ENCODE results near the gene ACSL3. TPM values are rescaled to one million over a fixed set of nuclear protein-coding genes. Genes with fewer than 3 reads are reported as not detected.

ACSL3 gene
- polyA plus RNA-seq (2013, experiment 1 of 2), result 64.8 TPM
- polyA plus RNA-seq (2013, experiment 2 of 2), result 66.0 TPM

GRCh38 chr2:222860740-222861410, at the start of gene ACSL3:
Gene ACSL3 (plus strand): TSS chr2:222861036. CDS start chr2:222908773, 47,737 bp downstream.
- Histone ChIP-seq H2BK12ac (ENCODE audit: low read length) (peak within 1 kb of the TSS; percentile 98), H2BK15ac (ENCODE audit: low read length) (peak within 1 kb of the TSS; percentile 87), H3K4ac (ENCODE audit: low read length) (peak within 1 kb of the TSS; percentile 60), H3K4me3 (ENCODE audit: low read length in 2 of 2) (peak within 1 kb of the TSS; percentile 86 to 100), H3K4me1 (ENCODE audit: control insufficient read depth in 2 of 2, insufficient read depth in 1 of 2, low read depth in 1 of 2, low read length in 2 of 2) (peaks cover 12 to 15% of the 10 kb centered on the region in 2 donors), H3K9me3 (replicated peaks in 1 of 2; ENCODE audit: control insufficient read depth in 2 of 2, insufficient read depth in 1 of 2, low read depth in 1 of 2, low read length in 2 of 2) (no peaks in the 10 kb centered on the region), H3K27ac (replicated peaks; ENCODE audit: low read length) (peak within 1 kb of the TSS; percentile 93), H3K36me3 (replicated peaks in 1 of 2; ENCODE audit: control insufficient read depth in 2 of 2, insufficient read depth in 2 of 2, low read length in 2 of 2) (no peaks in the 10 kb centered on the region), H3K27me3 (ENCODE audit: control insufficient read depth in 3 of 3, insufficient read depth in 3 of 3, low read depth in 1 of 3, low read length in 3 of 3) (no peaks in the 10 kb centered on the region), H3K9ac (ENCODE audit: low read depth, low read length, poor library complexity) (peak within 1 kb of the TSS; percentile 99), H4K8ac (ENCODE audit: low read depth, low read length) (no peak within 1 kb of the TSS), H3K79me1 (ENCODE audit: low read depth, low read length) (peaks cover 5% of the 10 kb centered on the region), H2BK120ac (ENCODE audit: low read depth, low read length) (peak within 1 kb of the TSS; percentile 89), H3K18ac (ENCODE audit: low read length) (peak within 1 kb of the TSS; percentile 99), H2AK5ac (ENCODE audit: low read depth, low read length) (peak within 1 kb of the TSS; percentile 90), H2BK5ac (ENCODE audit: low read length) (peak within 1 kb of the TSS; percentile 99), H4K91ac (ENCODE audit: low read depth, low read length, poor library complexity) (no peak within 1 kb of the TSS), H2AFZ (ENCODE audit: low read length) (peak within 1 kb of the TSS; percentile 79), H3K23ac (ENCODE audit: low read depth, low read length, poor library complexity) (peak within 1 kb of the TSS; percentile 99), H3K4me2 (ENCODE audit: insufficient read depth, low read length, poor library complexity, severe bottlenecking) (peak within 1 kb of the TSS; percentile 64), H3K14ac (ENCODE audit: low read length) (peak within 1 kb of the TSS; percentile 78)
- no CpG with 5 or more reads among the region's 99 CpGs for WGBS, 2 donors (ENCODE audit: extremely low coverage in 2 of 2, insufficient read length in 2 of 2, insufficient replicate concordance in 1 of 2)
- peak; percentile 96 for DNase-seq (ENCODE audit: low spot score)

GRCh38 chr2:222811828-222812227, 49.0 kb upstream of the ACSL3 start:
- Histone ChIP-seq H3K4ac (ENCODE audit: low read length) (no peak overlapping the region), H3K18ac (ENCODE audit: low read length) (no peak overlapping the region), H3K4me3 (ENCODE audit: low read length in 2 of 2) (no peak overlapping the region), H2BK120ac (ENCODE audit: low read depth, low read length) (no peak overlapping the region), H3K9me3 (replicated peaks in 1 of 2; ENCODE audit: control insufficient read depth in 2 of 2, insufficient read depth in 1 of 2, low read depth in 1 of 2, low read length in 2 of 2) (no peaks in the 10 kb centered on the region), H3K4me2 (ENCODE audit: insufficient read depth, low read length, poor library complexity, severe bottlenecking) (no peak overlapping the region), H3K27me3 (ENCODE audit: control insufficient read depth in 3 of 3, insufficient read depth in 3 of 3, low read depth in 1 of 3, low read length in 3 of 3) (no peaks in the 10 kb centered on the region), H3K4me1 (ENCODE audit: control insufficient read depth in 2 of 2, insufficient read depth in 1 of 2, low read depth in 1 of 2, low read length in 2 of 2) (no peaks in the 10 kb centered on the region), H2AK5ac (ENCODE audit: low read depth, low read length) (no peak overlapping the region), H3K23ac (ENCODE audit: low read depth, low read length, poor library complexity) (no peak overlapping the region), H3K9ac (ENCODE audit: low read depth, low read length, poor library complexity) (no peak overlapping the region), H2BK15ac (ENCODE audit: low read length) (no peak overlapping the region), H2BK12ac (ENCODE audit: low read length) (no peak overlapping the region), H3K27ac (replicated peaks; ENCODE audit: low read length) (no peak overlapping the region), H2AFZ (ENCODE audit: low read length) (no peak overlapping the region), H3K14ac (ENCODE audit: low read length) (no peak overlapping the region), H3K79me1 (ENCODE audit: low read depth, low read length) (no peaks in the 10 kb centered on the region), H4K8ac (ENCODE audit: low read depth, low read length) (no peak overlapping the region), H3K36me3 (replicated peaks in 1 of 2; ENCODE audit: control insufficient read depth in 2 of 2, insufficient read depth in 2 of 2, low read length in 2 of 2) (no peaks in the 10 kb centered on the region), H2BK5ac (ENCODE audit: low read length) (no peak overlapping the region), H4K91ac (ENCODE audit: low read depth, low read length, poor library complexity) (no peak overlapping the region)
- no CpG with 5 or more reads among the region's 1 CpG for WGBS, 2 donors (ENCODE audit: extremely low coverage in 2 of 2, insufficient read length in 2 of 2, insufficient replicate concordance in 1 of 2)
- DNase-seq (ENCODE audit: low spot score), result no peak

DNA sequence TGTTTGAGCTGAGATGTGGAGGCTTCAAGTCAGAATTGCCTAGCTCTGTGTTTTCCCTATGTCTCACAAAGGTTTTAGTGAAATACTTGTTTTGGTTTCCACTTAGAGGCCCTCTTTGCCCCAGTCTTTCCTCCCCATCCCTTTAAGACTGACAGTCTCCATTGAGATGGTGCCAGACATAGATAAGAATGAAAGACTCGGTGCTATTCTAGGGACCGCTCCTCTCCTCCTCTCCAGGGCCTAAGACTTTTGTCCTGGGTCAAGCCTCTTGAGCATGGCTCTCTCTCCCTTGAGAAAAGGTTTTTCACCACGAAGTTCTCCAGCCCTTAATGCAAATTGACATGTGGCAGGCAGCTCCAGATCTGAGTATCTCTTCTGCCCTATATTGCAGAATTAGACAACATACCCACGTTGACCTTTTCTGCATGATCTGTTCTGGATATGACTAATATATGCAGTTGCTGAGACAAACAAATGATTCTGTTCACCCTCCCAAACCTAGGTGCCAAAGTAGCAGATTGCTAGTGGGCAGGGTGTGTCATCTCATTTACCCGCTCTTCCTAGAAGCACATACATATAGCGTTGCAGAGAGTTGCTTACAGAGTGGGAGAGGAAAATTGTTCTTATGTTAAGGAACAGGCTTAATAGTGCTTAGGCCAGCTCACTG, 47.5 kb upstream of the ACSL3 start:
- H2AK5ac ChIP-seq (ENCODE audit: low read depth, low read length), result no peak overlapping the region
- no peaks in the 10 kb centered on the region for H3K4me1 ChIP-seq (ENCODE audit: control insufficient read depth in 2 of 2, insufficient read depth in 1 of 2, low read depth in 1 of 2, low read length in 2 of 2)
- no peak overlapping the region for H2AFZ ChIP-seq (ENCODE audit: low read length)
- H3K27me3 ChIP-seq (ENCODE audit: control insufficient read depth in 3 of 3, insufficient read depth in 3 of 3, low read depth in 1 of 3, low read length in 3 of 3), result no peaks in the 10 kb centered on the region
- H3K23ac ChIP-seq (ENCODE audit: low read depth, low read length, poor library complexity), result no peak overlapping the region
- H3K18ac ChIP-seq (ENCODE audit: low read length), result no peak overlapping the region
- H3K27ac ChIP-seq (replicated peaks; ENCODE audit: low read length), result no peak overlapping the region
- H3K4me2 ChIP-seq (ENCODE audit: insufficient read depth, low read length, poor library complexity, severe bottlenecking), result no peak overlapping the region
- H2BK5ac ChIP-seq (ENCODE audit: low read length), result no peak overlapping the region
- H2BK120ac ChIP-seq (ENCODE audit: low read depth, low read length), result no peak overlapping the region
- H3K36me3 ChIP-seq (replicated peaks in 1 of 2; ENCODE audit: control insufficient read depth in 2 of 2, insufficient read depth in 2 of 2, low read length in 2 of 2), result no peaks in the 10 kb centered on the region
- no peak overlapping the region for H4K91ac ChIP-seq (ENCODE audit: low read depth, low read length, poor library complexity)
- no peak overlapping the region for H3K4me3 ChIP-seq (ENCODE audit: low read length in 2 of 2)
- H3K9ac ChIP-seq (ENCODE audit: low read depth, low read length, poor library complexity), result no peak overlapping the region
- no peak overlapping the region for H2BK15ac ChIP-seq (ENCODE audit: low read length)
- WGBS, 2 donors (ENCODE audit: extremely low coverage in 2 of 2, insufficient read length in 2 of 2, insufficient replicate concordance in 1 of 2), result no CpG with 5 or more reads among the region's 6 CpGs
- H3K9me3 ChIP-seq (replicated peaks in 1 of 2; ENCODE audit: control insufficient read depth in 2 of 2, insufficient read depth in 1 of 2, low read depth in 1 of 2, low read length in 2 of 2), result no peaks in the 10 kb centered on the region
- no peak overlapping the region for H3K4ac ChIP-seq (ENCODE audit: low read length)
- H4K8ac ChIP-seq (ENCODE audit: low read depth, low read length), result no peak overlapping the region
- H3K79me1 ChIP-seq (ENCODE audit: low read depth, low read length), result no peaks in the 10 kb centered on the region
- H2BK12ac ChIP-seq (ENCODE audit: low read length), result no peak overlapping the region
- H3K14ac ChIP-seq (ENCODE audit: low read length), result no peak overlapping the region
- no peak for DNase-seq (ENCODE audit: low spot score)

DNA sequence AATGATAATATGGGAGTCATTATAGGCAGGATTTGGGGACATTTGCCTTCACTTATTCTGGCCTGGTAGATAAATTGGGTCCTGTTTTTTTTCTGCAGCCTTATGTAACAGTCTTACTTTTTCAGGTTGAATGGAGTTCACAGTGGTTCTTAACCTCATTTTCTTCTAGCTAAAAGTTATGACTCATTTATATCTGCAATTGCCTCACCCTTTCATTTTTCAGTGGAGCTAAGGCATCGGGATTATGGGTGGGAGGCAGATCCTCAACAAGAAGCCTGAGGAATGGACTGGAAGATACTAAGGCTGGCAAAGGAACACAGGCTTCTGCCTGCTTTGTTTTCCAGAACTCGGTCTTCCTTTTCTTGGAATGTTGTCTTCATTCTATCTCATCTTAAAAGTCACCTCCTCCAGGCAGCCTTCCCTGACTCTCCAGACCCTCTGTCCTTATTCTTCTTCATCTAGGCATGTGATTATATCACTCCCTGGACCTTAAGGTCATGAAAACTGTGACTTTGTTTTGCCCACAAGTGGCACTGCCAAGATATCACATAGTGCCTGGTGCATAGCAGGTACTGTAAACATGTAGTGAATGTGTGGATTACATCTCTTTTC, 41.0 kb upstream of the ACSL3 start:
- H3K79me1 ChIP-seq (ENCODE audit: low read depth, low read length), result no peaks in the 10 kb centered on the region
- no peak overlapping the region for H2AK5ac ChIP-seq (ENCODE audit: low read depth, low read length)
- DNase-seq (ENCODE audit: low spot score), result no peak
- no peak overlapping the region for H2BK15ac ChIP-seq (ENCODE audit: low read length)
- no peak overlapping the region for H3K9ac ChIP-seq (ENCODE audit: low read depth, low read length, poor library complexity)
- H3K4ac ChIP-seq (ENCODE audit: low read length), result no peak overlapping the region
- H3K23ac ChIP-seq (ENCODE audit: low read depth, low read length, poor library complexity), result no peak overlapping the region
- no peak overlapping the region for H3K4me3 ChIP-seq (ENCODE audit: low read length in 2 of 2)
- H3K9me3 ChIP-seq (replicated peaks in 1 of 2; ENCODE audit: control insufficient read depth in 2 of 2, insufficient read depth in 1 of 2, low read depth in 1 of 2, low read length in 2 of 2), result no peaks in the 10 kb centered on the region
- H4K91ac ChIP-seq (ENCODE audit: low read depth, low read length, poor library complexity), result no peak overlapping the region
- no peak overlapping the region for H2BK120ac ChIP-seq (ENCODE audit: low read depth, low read length)
- H3K14ac ChIP-seq (ENCODE audit: low read length), result no peak overlapping the region
- no peaks in the 10 kb centered on the region for H3K36me3 ChIP-seq (replicated peaks in 1 of 2; ENCODE audit: control insufficient read depth in 2 of 2, insufficient read depth in 2 of 2, low read length in 2 of 2)
- H3K27ac ChIP-seq (replicated peaks; ENCODE audit: low read length), result no peak overlapping the region
- H3K18ac ChIP-seq (ENCODE audit: low read length), result no peak overlapping the region
- WGBS, 2 donors (ENCODE audit: extremely low coverage in 2 of 2, insufficient read length in 2 of 2, insufficient replicate concordance in 1 of 2), result no CpG with 5 or more reads among the region's 2 CpGs
- H3K4me2 ChIP-seq (ENCODE audit: insufficient read depth, low read length, poor library complexity, severe bottlenecking), result no peak overlapping the region
- H3K27me3 ChIP-seq (ENCODE audit: control insufficient read depth in 3 of 3, insufficient read depth in 3 of 3, low read depth in 1 of 3, low read length in 3 of 3), result no peaks in the 10 kb centered on the region
- H3K4me1 ChIP-seq (ENCODE audit: control insufficient read depth in 2 of 2, insufficient read depth in 1 of 2, low read depth in 1 of 2, low read length in 2 of 2), result no peaks in the 10 kb centered on the region
- H2BK12ac ChIP-seq (ENCODE audit: low read length), result no peak overlapping the region
- H2AFZ ChIP-seq (ENCODE audit: low read length), result no peak overlapping the region
- no peak overlapping the region for H4K8ac ChIP-seq (ENCODE audit: low read depth, low read length)
- H2BK5ac ChIP-seq (ENCODE audit: low read length), result no peak overlapping the region
